Heart right ventricle (tissue), 16 donors: ENCODE results near the gene GIT2. TPM values are rescaled to one million over a fixed set of nuclear protein-coding genes. Genes with fewer than 3 reads are reported as not detected.

Source experiments
- ATAC-seq, 8 donors: fragments of 200-7000 bp; cut with Tn5 transposase; one replicate each; pipeline ENCODE4 v1.9.1; 2020; ENCODE audit warnings: mild to moderate bottlenecking in 8 of 8, moderate library complexity in 8 of 8, moderate number of reproducible peaks in 1 of 8
- DNase-seq, 2 donors: peaks; one replicate each; pipeline ENCODE4 v3.0.0-alpha.2; 2020
- H3K27ac ChIP-seq, 10 donors: fragments of 200-600 bp; sonication (generic) in 2 of 10; one replicate each; pipeline versions ENCODE4 v1.5.0 to v1.8.0; 2020 to 2022; ENCODE audit warnings: mild to moderate bottlenecking in 3 of 10
- H3K27me3 ChIP-seq, 7 donors: fragments of 200-600 bp; one replicate each; pipeline ENCODE4 v1.8.0; 2021 to 2022; ENCODE audit warnings: mild to moderate bottlenecking in 2 of 7
- H3K36me3 ChIP-seq, 9 donors: fragments of 200-600 bp; sonication (generic) in 1 of 9; one replicate each; pipeline versions ENCODE4 v1.5.0 to v1.8.0; 2020 to 2022; ENCODE audit warnings: mild to moderate bottlenecking in 2 of 9
- H3K4me1 ChIP-seq, 9 donors: fragments of 200-600 bp; sonication (generic) in 1 of 9; one replicate each; pipeline versions ENCODE4 v1.5.0 to v1.8.0; 2020 to 2022; ENCODE audit warnings: mild to moderate bottlenecking in 4 of 9
- H3K4me3 ChIP-seq, 10 donors: fragments of 200-600 bp; sonication (generic) in 2 of 10; one replicate each; pipeline versions ENCODE4 v1.5.0 to v1.8.0; 2020 to 2022; ENCODE audit warnings: mild to moderate bottlenecking in 7 of 10, moderate library complexity in 2 of 10
- H3K9me3 ChIP-seq, 11 donors: fragments of 200-600 bp in 10 of 11; sonication (generic) in 2 of 11; one replicate each; pipeline versions ENCODE4 v1.5.0 to v1.8.0; 2013 to 2022; ENCODE audit warnings: mild to moderate bottlenecking in 2 of 11, control low read depth in 1 of 11, moderate library complexity in 1 of 11
- CTCF ChIP-seq, 9 donors: fragments of 200-600 bp; sonication (generic) in 2 of 9; IDR thresholded peaks; one replicate each; pipeline versions ENCODE4 v1.5.0 to v1.8.0; 2021 to 2022; ENCODE audit warnings: antibody characterized with exemption in 9 of 9, mild to moderate bottlenecking in 5 of 9, moderate library complexity in 1 of 9
- WGBS, 2 donors: extraction: QIAGEN DNeasy Blood & Tissue Kit; methylation state at CpG; one replicate each; pipeline ENCODE4 v1.1.7; 2013; ENCODE audit warnings: inconsistent platforms in 1 of 2; 5-methylcytosine and 5-hydroxymethylcytosine counted together
- intact Hi-C, 10 donors: fragments of 100-400 bp; cut with DNase I; formaldehyde crosslinking; loops; one replicate each; pipeline versions ENCODE4 v1.11.1 to v1.14.2; 2022
- polyA plus RNA-seq, 2 donors: library from polyadenylated mRNA; stranded (reverse); fragments of 200-250 nt; gene quantifications; one replicate each; pipeline ENCODE4 v1.2.3, GENCODE V29; 2013
- total RNA-seq, 10 donors: library from RNA; stranded (reverse); fragmentation: NEBNext Ultra II Directional in 3 of 10; extraction: Animal tissue kit (Norgen Biotek cat#: 25700) in 3 of 10; gene quantifications; one replicate each; pipeline versions ENCODE4 v1.2.1 to v1.2.4, GENCODE V29; 2021 to 2023
- donor health status: Arrhythmogenic right ventricular cardiomyopathy.
- donor health status: ischemic (EF 13 %, LVEDD 7.1; RV severe dilation, severe dysfunction).
- donor health status: healthy with polysubstance abuse.
- donor health status: DM: no; HTN: yes; CAD: no.
- donor health status: DM: no; HTN: no; CAD: no.
- donor health status: ischemic (EF 25% LVEDD 6.9; RV normal size, moderate dysfunction).
- donor health status: ischemic (EF 25% LVEDD 5.7; RV mildly dilated, moderate dysfunction).
- donor health status: healthy.
- donor health status: DM: yes; HTN: yes; CAD: no.
- donor health status: Ischemic cardiomyopathy.
- donor health status: ischemic (EF 35%, LVEDD 5.7; RV mildly dilated, moderate dysfunction).
- donor health status: nonischemic (EF 11% LVEDD 7.7; RV severe dilation, severe dysfunction).
- donor health status: DM: yes; HTN: yes; CAD: no.
- donor health status: PGD.
- donor health status: ischemic (EF 29% LVEDD 5.4; RV normal size, mild dysfunction).
- donor health status: nonischemic (EF 23%, LVEDD 6.1; RV moderate dilation, normal function).

Gene GIT2
- total and polyA plus RNA-seq, 12 donors, result 17.8 to 44.9 (median 38.9) TPM

- DNase-seq (peak; percentile 85 to 95), ATAC-seq (peak; percentile 86 to 95 (median 90))
- peak within 1 kb of the TSS; percentile 36 to 97 (median 86) for H3K27ac ChIP-seq
- H3K27me3 ChIP-seq, result no peaks in the 10 kb centered on the region
- peaks cover 0 to 11% (median 0%) of the 10 kb centered on the region in 9 donors for H3K36me3 ChIP-seq
- TF ChIP-seq CTCF (IDR thresholded peaks at IDR 0.05), result no peak
- peaks cover 0 to 69% (median 40%) of the 10 kb centered on the region in 9 donors for H3K4me1 ChIP-seq
- no peaks in the 10 kb centered on the region for H3K9me3 ChIP-seq
- intact Hi-C loops, result loop anchor here in 1 of 10 donors (10.0 kb wide), 1 partner anchor 54 kb away; no protein-coding TSS in a partner anchor
- WGBS, 2 donors, result 1% methylated on average over 46 to 62 of the region's 62 CpGs
- H3K4me3 ChIP-seq, result peak within 1 kb of the TSS; percentile 76 to 98 (median 92)
These were observed 2.9 kb upstream of the GIT2 start, which contains the start of gene ANKRD13A for GRCh38 chr12:109998904-109999648. TSS of gene ANKRD13A (plus strand) at chr12:109999430. CDS start at chr12:109999689, 259 bp downstream.

GRCh38 chr12:109998241-109998903 lies 2.2 kb upstream of the GIT2 start:
- ATAC-seq (no peak), DNase-seq (no peak)
- WGBS, 2 donors, result 54 to 64% methylated on average over 9 of the region's 9 CpGs
- peak overlapping the region in 9 of 10 donors; percentile 76 to 98 (median 90) for H3K4me3 ChIP-seq
- H3K27ac ChIP-seq, result peak overlapping the region in 9 of 10 donors; percentile 73 to 97 (median 87)
- intact Hi-C loops, result loop anchor here in 1 of 10 donors (10.0 kb wide), 1 partner anchor 54 kb away; no protein-coding TSS in a partner anchor
- peaks cover 0 to 9% (median 0%) of the 10 kb centered on the region in 9 donors for H3K36me3 ChIP-seq
- H3K4me1 ChIP-seq, result peaks cover 0 to 76% (median 47%) of the 10 kb centered on the region in 9 donors
- H3K9me3 ChIP-seq, result no peaks in the 10 kb centered on the region
- no peaks in the 10 kb centered on the region for H3K27me3 ChIP-seq
- no peak for TF ChIP-seq CTCF (IDR thresholded peaks at IDR 0.05)

GRCh38 chr12:109997393-109997792 lies 1.2 kb upstream of the GIT2 start:
- H3K9me3 ChIP-seq, result no peaks in the 10 kb centered on the region
- peaks cover 0 to 9% (median 0%) of the 10 kb centered on the region in 9 donors for H3K36me3 ChIP-seq
- H3K27me3 ChIP-seq, result no peaks in the 10 kb centered on the region
- no peak overlapping the region for H3K4me3 ChIP-seq
- intact Hi-C loops, result loop anchor here in 1 of 10 donors (10.0 kb wide), 1 partner anchor 53 kb away; no protein-coding TSS in a partner anchor
- H3K4me1 ChIP-seq, result peaks cover 0 to 78% (median 56%) of the 10 kb centered on the region in 9 donors
- WGBS, 2 donors, result 94 to 95% methylated on average over 4 of the region's 4 CpGs
- TF ChIP-seq CTCF (IDR thresholded peaks at IDR 0.05), result no peak
- DNase-seq (no peak), ATAC-seq (no peak)
- no peak overlapping the region for H3K27ac ChIP-seq

GRCh38 chr12:109996483-109996853 lies 300 bp upstream of the GIT2 start:
- DNase-seq, result no peak
- Histone ChIP-seq H3K27ac (peak overlapping the region in 9 of 10 donors; percentile 83 to 98 (median 94)), H3K4me1 (peaks cover 0 to 71% (median 50%) of the 10 kb centered on the region in 9 donors), H3K4me3 (peak overlapping the region; percentile 74 to 99 (median 96)), H3K27me3 (no peaks in the 10 kb centered on the region), H3K9me3 (no peaks in the 10 kb centered on the region), H3K36me3 (peaks cover 0 to 16% (median 0%) of the 10 kb centered on the region in 9 donors)
- ATAC-seq, result no peak
- intact Hi-C loops, result loop anchor here in 1 of 10 donors (10.0 kb wide), 1 partner anchor 52 kb away; no protein-coding TSS in a partner anchor
- WGBS, 2 donors, result 49 to 50% methylated on average over 2 of the region's 2 CpGs
- TF ChIP-seq CTCF (IDR thresholded peaks at IDR 0.05), result no peak
